HepG2 (cell line): ENCODE measurements around the gene SGSH. TPM values are rescaled to one million over a fixed set of nuclear protein-coding genes. Genes with fewer than 3 reads are reported as not detected.

Source experiments
- ATAC-seq: fragments of 200-7000 bp; cut with Tn5 transposase; 3 replicates; pipeline ENCODE4 v1.9.1; 2020; ENCODE audit warnings: mild to moderate bottlenecking, moderate library complexity
- BruUV-seq: library from RNA; stranded (reverse); fragments of 400-500 nt; replicated peaks from 2 replicates; lab custom pipeline; 2021; lab: Mats Ljungman, UMichigan
- CTCF ChIA-PET: fragments of 300-600 bp; formaldehyde crosslinking; extraction: SDS; loops from one replicate; lab custom pipeline; 2021; ENCODE audit warnings: low total read pairs, inconsistent platforms, low intra/inter-chr PET ratio; lab: Yijun Ruan, JAX
- POLR2A ChIA-PET: fragments of 350-600 bp; sonication (Branson Sonifier 250); formaldehyde crosslinking; loops from one replicate; lab custom pipeline; 2020; ENCODE audit warnings: antibody characterized with exemption, inconsistent platforms; lab: Yijun Ruan, JAX
- DNase-seq: peaks from one replicate; pipeline ENCODE4 v3.0.0-alpha.2; 2015; ENCODE audit warnings: low spot score
- FAIRE-seq: peaks from 3 replicates; lab custom pipeline; 2011; peaks lifted over from hg19 to GRCh38; lab: Jason Lieb, UNC
- H2AFZ ChIP-seq: one replicate; pipeline ENCODE4 v1.6.1; 2011; ENCODE audit warnings: low read length, inconsistent platforms
- H3K27ac ChIP-seq: fragments of 300-600 bp; 3 replicates; pipeline ENCODE4 v1.8.0; 2011; ENCODE audit warnings: mixed run types, mild to moderate bottlenecking, mixed read lengths, low read length, inconsistent platforms; ENCODE audit not compliant: insufficient read depth; ENCODE audit errors: extremely low read length
- H3K27me3 ChIP-seq, 2 experiments: fragments of 200-600 bp in 1 of 2; 2 replicates in 1 of 2; 3 replicates in 1 of 2; pipeline versions ENCODE4 v1.6.0 to v1.8.0; 2011; ENCODE audit warnings: low read length in 2 of 2, mild to moderate bottlenecking in 2 of 2, moderate library complexity in 2 of 2, inconsistent platforms in 1 of 2; ENCODE audit not compliant: insufficient read depth in 2 of 2, control insufficient read depth in 1 of 2
- H3K36me3 ChIP-seq, 2 experiments: fragments of 200-600 bp in 1 of 2; replicated peaks in 1 of 2; 2 replicates in 1 of 2; 3 replicates in 1 of 2; pipeline versions ENCODE4 v1.5.1 to v1.8.0; 2011; ENCODE audit warnings: low read length in 2 of 2, inconsistent platforms in 1 of 2; ENCODE audit not compliant: insufficient read depth in 2 of 2, control insufficient read depth in 1 of 2
- H3K4me1 ChIP-seq: 2 replicates; pipeline ENCODE4 v1.5.1; 2012; ENCODE audit warnings: low read length, inconsistent platforms; ENCODE audit not compliant: insufficient read depth
- H3K4me2 ChIP-seq: 2 replicates; pipeline ENCODE4 v1.6.0; 2011; ENCODE audit warnings: low read depth, low read length, inconsistent platforms
- H3K4me3 ChIP-seq, 3 experiments: fragments of 200-600 bp in 1 of 3; sonication (generic), shearing (Covaris generic) in 1 of 3; replicated peaks in 1 of 3; 2 replicates each; pipeline ENCODE4 v1.5.1; 2011 to 2016; ENCODE audit warnings: low read length in 3 of 3, inconsistent platforms in 2 of 3, low read depth in 2 of 3, mild to moderate bottlenecking in 2 of 3, control low read depth in 1 of 3, mixed read lengths in 1 of 3; ENCODE audit not compliant: insufficient read depth in 1 of 3
- H3K79me2 ChIP-seq: one replicate; pipeline ENCODE4 v1.6.1; 2011; ENCODE audit warnings: low read length, inconsistent platforms; ENCODE audit not compliant: insufficient read depth
- H3K9ac ChIP-seq: 2 replicates; pipeline ENCODE4 v1.6.0; 2011; ENCODE audit warnings: mild to moderate bottlenecking, low read depth, low read length, inconsistent platforms; ENCODE audit not compliant: insufficient read depth
- H3K9me3 ChIP-seq: 2 replicates; pipeline ENCODE4 v1.5.1; 2012; ENCODE audit warnings: mild to moderate bottlenecking, low read length
- H4K20me1 ChIP-seq: 2 replicates; pipeline ENCODE4 v1.6.0; 2011; ENCODE audit warnings: inconsistent platforms, mild to moderate bottlenecking, low read length, moderate library complexity; ENCODE audit not compliant: insufficient read depth
- ARNT ChIP-seq: fragments of 450-650 bp; IDR thresholded peaks from 2 replicates; pipeline ENCODE4 v1.6.1; 2017
- ATF2 ChIP-seq: sonication (generic); formaldehyde crosslinking; IDR thresholded peaks from 2 replicates; pipeline ENCODE4 v1.4.0; 2020; ENCODE audit warnings: missing genetic modification reagents
- CENPT ChIP-seq: sonication (generic); formaldehyde crosslinking; IDR thresholded peaks from 2 replicates; pipeline ENCODE4 v1.8.0; 2022; ENCODE audit warnings: low read depth, mild to moderate bottlenecking, moderate library complexity, missing genetic modification reagents
- DDIT3 ChIP-seq: sonication (generic); formaldehyde crosslinking; IDR thresholded peaks from 2 replicates; pipeline ENCODE4 v1.4.0; 2020; ENCODE audit warnings: mild to moderate bottlenecking, missing genetic modification reagents
- FOSL1 ChIP-seq: sonication (generic); formaldehyde crosslinking; IDR thresholded peaks from 2 replicates; pipeline ENCODE4 v1.9.0; 2021; ENCODE audit warnings: missing genetic modification reagents, borderline replicate concordance
- HOMEZ ChIP-seq: IDR thresholded peaks from 2 replicates; pipeline ENCODE4 v1.6.1; 2016; ENCODE audit warnings: low read depth
- KLF9 ChIP-seq: IDR thresholded peaks from 2 replicates; pipeline ENCODE4 v1.6.1; 2016; ENCODE audit warnings: low read depth
- MLLT10 ChIP-seq: sonication (generic); formaldehyde crosslinking; IDR thresholded peaks from 2 replicates; pipeline ENCODE4 v1.4.0; 2020; ENCODE audit warnings: missing genetic modification reagents
- NAIF1 ChIP-seq: sonication (generic); formaldehyde crosslinking; IDR thresholded peaks from 2 replicates; pipeline ENCODE4 v1.5.0; 2020; ENCODE audit warnings: mild to moderate bottlenecking, missing genetic modification reagents, borderline replicate concordance
- NR3C1 ChIP-seq: sonication (generic); formaldehyde crosslinking; IDR thresholded peaks from 2 replicates; pipeline ENCODE4 v1.4.0; 2020; ENCODE audit warnings: missing genetic modification reagents
- PHF5A ChIP-seq: IDR thresholded peaks from one replicate; pipeline ENCODE4 v1.6.1; 2018; ENCODE audit warnings: low read depth, missing genetic modification reagents; ENCODE audit not compliant: unreplicated experiment
- PLSCR1 ChIP-seq: sonication (generic); formaldehyde crosslinking; IDR thresholded peaks from 2 replicates; pipeline ENCODE4 v1.5.0; 2020; ENCODE audit warnings: missing genetic modification reagents, mild to moderate bottlenecking, borderline replicate concordance
- RARA ChIP-seq: IDR thresholded peaks from 2 replicates; pipeline ENCODE4 v1.6.1; 2016; ENCODE audit warnings: missing genetic modification reagents, missing compliant biosample characterization
- TFDP1 ChIP-seq: IDR thresholded peaks from 2 replicates; pipeline ENCODE4 v1.6.1; 2016; ENCODE audit warnings: missing compliant biosample characterization, missing genetic modification reagents, borderline replicate concordance
- ZFP1 ChIP-seq: IDR thresholded peaks from 2 replicates; pipeline ENCODE4 v1.6.1; 2016
- ZNF614 ChIP-seq: IDR thresholded peaks from 2 replicates; pipeline ENCODE4 v1.6.1; 2018; ENCODE audit warnings: missing biosample characterization, missing genetic modification reagents, inconsistent platforms, borderline replicate concordance
- ZNF713 ChIP-seq: sonication (generic); formaldehyde crosslinking; IDR thresholded peaks from 2 replicates; pipeline ENCODE4 v1.4.0; 2020; ENCODE audit warnings: mild to moderate bottlenecking, missing genetic modification reagents
- WGBS: methylation state at CpG from one replicate; pipeline ENCODE4 v1.1.6; 2017; ENCODE audit warnings: low lambda C conversion rate; 5-methylcytosine and 5-hydroxymethylcytosine counted together
- in situ Hi-C: cut with HindIII; loops from 2 replicates; pipeline ENCODE4 v1.10.0; 2017; ENCODE audit warnings: low pct_unique_long_range_greater_than_20kb; ENCODE audit not compliant: extremely low pct_ligation_motif_present
- intact Hi-C: fragments of 100-400 bp; cut with micrococcal nuclease; formaldehyde crosslinking; loops from one replicate; pipeline ENCODE4 v1.10.0; 2022; ENCODE audit not compliant: unreplicated experiment
- polyA plus RNA-seq, 8 experiments: library from polyadenylated mRNA; depleted of rRNA in 3 of 8; stranded (reverse) in 7 of 8; unstranded in 1 of 8; fragments of >200 nt; fragmentation: Illumina TruSeq in 4 of 8; extraction: Trizol in 4 of 8; gene quantifications; 2 replicates each; pipeline versions ENCODE4 v1.2.1 to v1.2.3, GENCODE V29; 2011 to 2016; ENCODE audit warnings: low read depth in 4 of 8, missing spikeins in 1 of 8, mixed read lengths in 1 of 8; ENCODE audit not compliant: insufficient read depth in 1 of 8
- total RNA-seq, 5 experiments: library from RNA; depleted of rRNA; stranded (reverse); fragments of >200 nt; fragmentation: Illumina TruSeq; extraction: Trizol; gene quantifications; 2 replicates each; pipeline ENCODE4 v1.2.3, GENCODE V29; 2016; ENCODE audit warnings: low read depth in 1 of 5

Gene SGSH
- total and polyA plus RNA-seq, 2 of the 13 experiments (the other 11 are each of a cell fraction or from before 2014, with no cell fraction given) = 12.2 to 17.6 TPM

GRCh38 chr17:80190716-80191115 lies 29.4 kb downstream of the SGSH start:
- peaks cover 41% of the 10 kb centered on the region for H3K4me1 ChIP-seq
- no peak for FAIRE-seq
- WGBS = 49% methylated on average over 10 of the region's 10 CpGs
- TF ChIP-seq ZNF713 (CRISPR knock-in tag) = no peak
- TF ChIP-seq ARNT = no peak
- no peak for TF ChIP-seq ZFP1 (CRISPR knock-in tag)
- no peak for TF ChIP-seq NR3C1
- TF ChIP-seq CENPT (CRISPR knock-in tag) = no peak
- no peak for TF ChIP-seq PHF5A
- no peak for TF ChIP-seq FOSL1 (CRISPR knock-in tag)
- no peak for TF ChIP-seq PLSCR1
- no peak for TF ChIP-seq ZNF614 (CRISPR knock-in tag)
- TF ChIP-seq NAIF1 (CRISPR knock-in tag) = no peak
- no peak for TF ChIP-seq MLLT10 (CRISPR knock-in tag)
- TF ChIP-seq KLF9 (CRISPR knock-in tag) = no peak
- no peak for TF ChIP-seq TFDP1 (CRISPR knock-in tag)
- no peak for TF ChIP-seq HOMEZ (CRISPR knock-in tag)
- TF ChIP-seq DDIT3 (CRISPR knock-in tag) = no peak
- no peak for TF ChIP-seq ATF2 (CRISPR knock-in tag)
- TF ChIP-seq RARA (CRISPR knock-in tag) = no peak
- in situ Hi-C loops (no loop called here), intact Hi-C loops (no loop called here)
- H3K27ac ChIP-seq = no peak overlapping the region
- no peak overlapping the region for H3K4me2 ChIP-seq
- ChIA-PET POLR2A (no interaction called here), CTCF (no interaction called here)
- no peak overlapping the region for H2AFZ ChIP-seq
- H3K9me3 ChIP-seq = no peaks in the 10 kb centered on the region
- no peaks in the 10 kb centered on the region for H3K79me2 ChIP-seq
- H3K27me3 ChIP-seq = peaks cover 32 to 96% of the 10 kb centered on the region in 2 experiments
- DNase-seq = no peak
- no peaks in the 10 kb centered on the region for H3K36me3 ChIP-seq
- no TSS peak for BruUV-seq
- no peak overlapping the region for H3K4me3 ChIP-seq
- no peaks in the 10 kb centered on the region; the same call in 1 of the 2 replicates for H4K20me1 ChIP-seq
- no peak for ATAC-seq
- no peak overlapping the region for H3K9ac ChIP-seq
